ENCODE data around the gene MACROD1.

MACROD1 gene

GRCh38 chr11:64127267-64128072 is 38.4 kb downstream of the MACROD1 start:
- DNase-seq (ENCODE audit: low spot score), result no peak
- in situ Hi-C loops (cut with MboI; ENCODE audit: low pct_unique_long_range_greater_than_20kb, low sequenced_read_pairs, unreplicated experiment), result loop anchor here (25.0 kb wide), 1 partner anchor 340 kb away; no protein-coding TSS in a partner anchor
- TF ChIP-seq, protein P1, sequence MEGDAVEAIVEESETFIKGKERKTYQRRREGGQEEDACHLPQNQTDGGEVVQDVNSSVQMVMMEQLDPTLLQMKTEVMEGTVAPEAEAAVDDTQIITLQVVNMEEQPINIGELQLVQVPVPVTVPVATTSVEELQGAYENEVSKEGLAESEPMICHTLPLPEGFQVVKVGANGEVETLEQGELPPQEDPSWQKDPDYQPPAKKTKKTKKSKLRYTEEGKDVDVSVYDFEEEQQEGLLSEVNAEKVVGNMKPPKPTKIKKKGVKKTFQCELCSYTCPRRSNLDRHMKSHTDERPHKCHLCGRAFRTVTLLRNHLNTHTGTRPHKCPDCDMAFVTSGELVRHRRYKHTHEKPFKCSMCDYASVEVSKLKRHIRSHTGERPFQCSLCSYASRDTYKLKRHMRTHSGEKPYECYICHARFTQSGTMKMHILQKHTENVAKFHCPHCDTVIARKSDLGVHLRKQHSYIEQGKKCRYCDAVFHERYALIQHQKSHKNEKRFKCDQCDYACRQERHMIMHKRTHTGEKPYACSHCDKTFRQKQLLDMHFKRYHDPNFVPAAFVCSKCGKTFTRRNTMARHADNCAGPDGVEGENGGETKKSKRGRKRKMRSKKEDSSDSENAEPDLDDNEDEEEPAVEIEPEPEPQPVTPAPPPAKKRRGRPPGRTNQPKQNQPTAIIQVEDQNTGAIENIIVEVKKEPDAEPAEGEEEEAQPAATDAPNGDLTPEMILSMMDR (IDR thresholded peaks at IDR 0.05; ENCODE audit: extremely low read depth, insufficient read depth, missing control alignments), result no peak

DNA sequence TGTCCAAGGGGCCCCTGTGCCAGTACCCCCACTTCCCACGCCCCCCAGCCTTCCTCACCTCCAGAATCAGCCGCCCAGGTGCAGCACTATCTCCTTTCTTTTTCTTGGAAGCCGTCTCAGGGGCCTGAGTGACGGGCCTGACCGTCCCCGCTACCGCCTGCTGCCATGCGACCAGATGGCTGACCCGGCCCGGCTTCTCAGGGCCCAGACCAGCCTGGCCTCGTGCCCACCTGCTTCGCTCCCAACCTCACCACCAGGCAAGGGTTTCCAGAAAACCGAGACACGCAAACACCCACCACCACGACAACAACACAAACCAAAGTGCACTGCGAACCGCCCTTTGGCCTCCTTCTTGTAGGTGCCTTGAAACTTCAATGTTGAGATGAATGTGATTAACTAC is 39.1 kb downstream of the MACROD1 start:
- TF ChIP-seq, protein P1 (IDR thresholded peaks at IDR 0.05; ENCODE audit: extremely low read depth, insufficient read depth, missing control alignments), result no peak
- no peak for DNase-seq (ENCODE audit: low spot score)
- in situ Hi-C loops (cut with MboI; ENCODE audit: low pct_unique_long_range_greater_than_20kb, low sequenced_read_pairs, unreplicated experiment), result loop anchor here (25.0 kb wide), 1 partner anchor 339 kb away; no protein-coding TSS in a partner anchor

DNA sequence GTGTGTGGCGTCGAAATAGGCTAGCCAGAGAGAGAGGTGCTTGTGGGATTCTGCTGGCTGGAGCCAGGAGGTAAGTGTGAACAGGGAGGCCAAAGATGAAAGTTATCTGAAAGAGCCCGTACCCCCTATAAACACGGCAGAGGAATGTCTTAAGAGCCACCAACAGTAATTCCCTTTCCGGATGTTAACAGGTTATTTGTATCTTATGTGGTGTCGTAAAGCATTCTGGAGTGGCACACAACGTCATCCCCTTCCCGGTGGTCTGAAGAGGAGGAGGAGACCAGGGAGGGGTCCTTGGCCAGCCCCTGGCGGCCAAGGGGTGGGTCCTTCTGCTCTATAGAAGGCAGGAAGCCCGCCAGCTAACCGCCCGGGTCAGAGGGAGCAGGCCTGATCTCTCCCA is 39.5 kb downstream of the MACROD1 start:
- in situ Hi-C loops (cut with MboI; ENCODE audit: low pct_unique_long_range_greater_than_20kb, low sequenced_read_pairs, unreplicated experiment), result loop anchor here (25.0 kb wide), 1 partner anchor 339 kb away; no protein-coding TSS in a partner anchor
- no peak for DNase-seq (ENCODE audit: low spot score)
- TF ChIP-seq, protein P1 (IDR thresholded peaks at IDR 0.05; ENCODE audit: extremely low read depth, insufficient read depth, missing control alignments), result no peak

- TF ChIP-seq, protein P1 (IDR thresholded peaks at IDR 0.05; ENCODE audit: extremely low read depth, insufficient read depth, missing control alignments), result no peak
- DNase-seq (ENCODE audit: low spot score), result no peak
- in situ Hi-C loops (cut with MboI; ENCODE audit: low pct_unique_long_range_greater_than_20kb, low sequenced_read_pairs, unreplicated experiment), result loop anchor here (25.0 kb wide), 1 partner anchor 338 kb away; no protein-coding TSS in a partner anchor
Observed at GRCh38 chr11:64125676-64126075, 40.2 kb downstream of the MACROD1 start.

DNA sequence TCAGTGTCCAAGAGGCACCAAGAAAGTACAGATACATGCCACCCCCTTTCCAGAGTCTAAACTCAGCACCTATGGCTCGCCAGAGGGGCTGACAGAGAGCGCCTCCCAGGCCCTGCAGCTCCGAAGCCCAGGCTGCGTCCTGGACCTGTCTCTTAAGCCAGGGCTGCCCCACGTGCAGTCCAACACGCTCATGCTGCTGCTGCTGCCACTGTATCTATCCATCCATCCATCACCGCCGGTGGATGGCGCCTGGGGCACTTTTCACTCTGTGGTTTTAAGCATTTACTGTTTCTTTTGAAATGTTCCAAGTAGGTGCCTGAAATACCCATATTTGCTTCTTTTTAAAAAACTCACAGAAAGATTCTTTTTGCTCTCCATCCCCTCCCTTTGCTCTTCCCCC is 41.8 kb downstream of the MACROD1 start:
- DNase-seq (ENCODE audit: low spot score), result no peak
- in situ Hi-C loops (cut with MboI; ENCODE audit: low pct_unique_long_range_greater_than_20kb, low sequenced_read_pairs, unreplicated experiment), result no loop called here
- TF ChIP-seq, protein P1 (IDR thresholded peaks at IDR 0.05; ENCODE audit: extremely low read depth, insufficient read depth, missing control alignments), result no peak

GRCh38 chr11:64123679-64124078 is 42.2 kb downstream of the MACROD1 start:
- no peak for DNase-seq (ENCODE audit: low spot score)
- TF ChIP-seq, protein P1 (IDR thresholded peaks at IDR 0.05; ENCODE audit: extremely low read depth, insufficient read depth, missing control alignments), result no peak
- in situ Hi-C loops (cut with MboI; ENCODE audit: low pct_unique_long_range_greater_than_20kb, low sequenced_read_pairs, unreplicated experiment), result no loop called here
